ENCODE data around the gene ATAD3B. TPM values are rescaled to one million over a fixed set of nuclear protein-coding genes. Genes with fewer than 3 reads are reported as not detected.
"Not testable (repeated sequence)": the region's sequence is repeated elsewhere in the genome, so short reads cannot be mapped to it uniquely, and the experiment has no call there.

The ATAD3B gene
- total RNA-seq, 1 donor from 2014 or later: 14.2 TPM

GRCh38 chr1:1528301-1529267 lies 57.0 kb downstream of the ATAD3B start:
- Histone ChIP-seq H3K4me1 (no peaks in the 10 kb centered on the region), H3K27ac (no peak overlapping the region), H3K9me3 (peaks cover 0 to 12% of the 10 kb centered on the region in 2 donors), H3K4me3 (no peak overlapping the region), H3K36me3 (peaks cover 21 to 34% of the 10 kb centered on the region in 2 donors), H3K27me3 (no peaks in the 10 kb centered on the region)
- no peak for DNase-seq (ENCODE audit: low spot score in 2 of 2)
- intact Hi-C loops (cut with DNase I): no loop called here
- TF ChIP-seq, protein P1, sequence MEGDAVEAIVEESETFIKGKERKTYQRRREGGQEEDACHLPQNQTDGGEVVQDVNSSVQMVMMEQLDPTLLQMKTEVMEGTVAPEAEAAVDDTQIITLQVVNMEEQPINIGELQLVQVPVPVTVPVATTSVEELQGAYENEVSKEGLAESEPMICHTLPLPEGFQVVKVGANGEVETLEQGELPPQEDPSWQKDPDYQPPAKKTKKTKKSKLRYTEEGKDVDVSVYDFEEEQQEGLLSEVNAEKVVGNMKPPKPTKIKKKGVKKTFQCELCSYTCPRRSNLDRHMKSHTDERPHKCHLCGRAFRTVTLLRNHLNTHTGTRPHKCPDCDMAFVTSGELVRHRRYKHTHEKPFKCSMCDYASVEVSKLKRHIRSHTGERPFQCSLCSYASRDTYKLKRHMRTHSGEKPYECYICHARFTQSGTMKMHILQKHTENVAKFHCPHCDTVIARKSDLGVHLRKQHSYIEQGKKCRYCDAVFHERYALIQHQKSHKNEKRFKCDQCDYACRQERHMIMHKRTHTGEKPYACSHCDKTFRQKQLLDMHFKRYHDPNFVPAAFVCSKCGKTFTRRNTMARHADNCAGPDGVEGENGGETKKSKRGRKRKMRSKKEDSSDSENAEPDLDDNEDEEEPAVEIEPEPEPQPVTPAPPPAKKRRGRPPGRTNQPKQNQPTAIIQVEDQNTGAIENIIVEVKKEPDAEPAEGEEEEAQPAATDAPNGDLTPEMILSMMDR (IDR thresholded peaks at IDR 0.05): no peak

DNA sequence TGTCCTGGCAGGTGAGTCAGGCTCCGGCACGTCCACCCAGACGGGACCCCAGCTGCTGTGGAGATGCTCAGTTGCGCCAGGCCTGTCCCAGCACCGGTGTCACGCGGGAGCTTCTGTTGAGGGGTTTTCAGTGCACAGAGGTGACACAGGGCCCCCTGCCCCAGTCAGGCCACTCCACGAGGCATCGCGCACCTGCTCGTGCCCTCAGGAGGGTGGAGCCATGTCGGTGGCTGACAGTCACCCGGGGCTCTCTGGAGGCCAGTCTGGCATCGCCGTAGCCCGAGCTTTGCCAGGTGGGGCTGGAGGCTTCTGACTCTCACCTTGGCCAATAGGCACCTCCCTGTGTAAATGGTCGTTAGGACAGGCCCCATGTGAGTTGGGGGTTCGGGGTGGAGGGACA lies 57.8 kb downstream of the ATAD3B start:
- no peak for DNase-seq (ENCODE audit: low spot score in 2 of 2)
- Histone ChIP-seq H3K9me3 (peaks cover 0 to 12% of the 10 kb centered on the region in 2 donors), H3K36me3 (peaks cover 21 to 34% of the 10 kb centered on the region in 2 donors), H3K27me3 (no peaks in the 10 kb centered on the region), H3K27ac (no peak overlapping the region), H3K4me3 (no peak overlapping the region), H3K4me1 (no peaks in the 10 kb centered on the region)
- TF ChIP-seq, protein P1 (IDR thresholded peaks at IDR 0.05): no peak
- intact Hi-C loops (cut with DNase I): no loop called here

GRCh38 chr1:1529936-1530335 lies 58.4 kb downstream of the ATAD3B start:
- intact Hi-C loops (cut with DNase I): no loop called here
- no peak for DNase-seq (ENCODE audit: low spot score in 2 of 2)
- TF ChIP-seq, protein P1 (IDR thresholded peaks at IDR 0.05): no peak
- Histone ChIP-seq H3K9me3 (peaks cover 0 to 12% of the 10 kb centered on the region in 2 donors), H3K4me3 (no peak overlapping the region), H3K36me3 (peaks cover 20 to 34% of the 10 kb centered on the region in 2 donors), H3K27ac (no peak overlapping the region), H3K4me1 (no peaks in the 10 kb centered on the region), H3K27me3 (no peaks in the 10 kb centered on the region)

- DNase-seq (ENCODE audit: low spot score in 2 of 2): no peak
- H3K36me3 ChIP-seq: peaks cover 15 to 35% of the 10 kb centered on the region in 2 donors
Measured at GRCh38 chr1:1531947-1532346, 60.4 kb downstream of the ATAD3B start.

DNA sequence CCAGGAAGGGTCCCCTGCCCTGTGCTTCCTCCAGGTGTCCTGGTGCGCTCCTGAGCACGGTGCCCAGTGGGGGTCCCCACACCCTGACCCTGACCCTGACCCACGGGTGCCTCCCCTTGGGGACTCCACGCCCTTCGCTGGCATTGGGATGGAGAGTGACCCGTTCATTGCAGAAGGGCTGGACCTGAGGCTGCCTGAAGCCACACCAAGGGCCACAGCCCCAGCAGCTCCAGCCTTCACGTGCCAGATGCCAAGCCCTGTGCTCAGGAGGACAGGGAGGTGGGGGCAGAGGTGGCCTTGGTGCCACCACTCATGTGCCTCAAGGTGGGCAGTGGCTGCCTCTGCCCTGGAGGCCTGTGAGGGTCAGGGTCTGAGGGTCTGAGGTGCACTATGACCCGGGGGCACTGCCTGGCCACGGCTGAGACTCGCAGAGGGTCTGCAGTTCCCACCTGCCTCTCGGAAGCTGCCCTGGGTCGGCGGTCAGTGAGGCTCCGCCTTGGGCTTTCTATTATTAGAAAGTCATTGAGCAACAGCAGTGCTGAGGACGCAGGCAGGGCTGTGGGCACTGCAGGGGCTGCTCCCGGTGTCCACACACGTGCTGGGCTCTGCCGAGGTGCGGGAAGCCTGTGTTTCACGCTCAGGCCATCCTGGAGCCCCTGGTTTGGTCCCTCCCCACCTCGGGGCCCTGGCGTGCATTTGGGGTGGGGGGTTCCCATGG lies 61.8 kb downstream of the ATAD3B start:
- H3K27me3 ChIP-seq; H3K4me1 ChIP-seq; intact Hi-C loops (cut with DNase I); H3K27ac ChIP-seq; DNase-seq (ENCODE audit: low spot score in 2 of 2); H3K4me3 ChIP-seq: not testable (repeated sequence)
- Histone ChIP-seq H3K9me3 (peaks cover 0 to 12% of the 10 kb centered on the region in 2 donors), H3K36me3 (peaks cover 4 to 22% of the 10 kb centered on the region in 2 donors)

More at GRCh38 chr1:1531947-1532346, 60.4 kb downstream of the ATAD3B start:
- no peak overlapping the region for H3K27ac ChIP-seq
- no peaks in the 10 kb centered on the region for H3K4me1 ChIP-seq
- TF ChIP-seq, protein P1 (IDR thresholded peaks at IDR 0.05): no peak
- no peaks in the 10 kb centered on the region for H3K27me3 ChIP-seq
- H3K9me3 ChIP-seq: peaks cover 0 to 12% of the 10 kb centered on the region in 2 donors
- H3K4me3 ChIP-seq: no peak overlapping the region
- intact Hi-C loops (cut with DNase I): no loop called here

- Histone ChIP-seq H3K9me3 (peaks cover 0 to 12% of the 10 kb centered on the region in 2 donors), H3K36me3 (peaks cover 0 to 16% of the 10 kb centered on the region in 2 donors)
- intact Hi-C loops (cut with DNase I); H3K27me3 ChIP-seq; H3K4me3 ChIP-seq; H3K4me1 ChIP-seq; H3K27ac ChIP-seq; DNase-seq (ENCODE audit: low spot score in 2 of 2): not testable (repeated sequence)
Measured at GRCh38 chr1:1533894-1534291, 62.3 kb downstream of the ATAD3B start.
